HepG2 (cell line): ENCODE measurements around the gene TNP2. TPM values are rescaled to one million over a fixed set of nuclear protein-coding genes. Genes with fewer than 3 reads are reported as not detected.

Experiments used
- ATF6 ChIP-seq: sonication (generic); formaldehyde crosslinking; conservative IDR thresholded peaks from 2 replicates; pipeline ENCODE4 v1.4.0; 2020; ENCODE audit warnings: missing genetic modification reagents
- HDAC1 ChIP-seq: sonication (generic); formaldehyde crosslinking; IDR thresholded peaks from 2 replicates; pipeline ENCODE4 v1.5.1; 2020; ENCODE audit warnings: mild to moderate bottlenecking, missing genetic modification reagents
- IRF1 ChIP-seq: sonication (generic); formaldehyde crosslinking; IDR thresholded peaks from 2 replicates; pipeline ENCODE4 v1.4.0; 2020; ENCODE audit warnings: low read depth, mild to moderate bottlenecking, missing genetic modification reagents
- NAIF1 ChIP-seq: sonication (generic); formaldehyde crosslinking; IDR thresholded peaks from 2 replicates; pipeline ENCODE4 v1.5.0; 2020; ENCODE audit warnings: mild to moderate bottlenecking, missing genetic modification reagents, borderline replicate concordance
- NCOA1 ChIP-seq: sonication (generic); formaldehyde crosslinking; IDR thresholded peaks from 2 replicates; pipeline ENCODE4 v1.9.0; 2021; ENCODE audit warnings: missing genetic modification reagents
- NFKB2 ChIP-seq: sonication (generic); formaldehyde crosslinking; IDR thresholded peaks from 2 replicates; pipeline ENCODE4 v1.4.0; 2020; ENCODE audit warnings: missing genetic modification reagents, borderline replicate concordance
- PHB2 ChIP-seq: fragments of 450-650 bp; IDR thresholded peaks from 2 replicates; pipeline ENCODE4 v1.6.1; 2018; ENCODE audit not compliant: partially characterized antibody
- PHF21A ChIP-seq: sonication (generic); formaldehyde crosslinking; IDR thresholded peaks from 2 replicates; pipeline ENCODE4 v1.5.0; 2020; ENCODE audit warnings: mild to moderate bottlenecking, missing genetic modification reagents
- TERF1 ChIP-seq: sonication (generic); formaldehyde crosslinking; IDR thresholded peaks from 2 replicates; pipeline ENCODE4 v1.8.0; 2022; ENCODE audit warnings: mild to moderate bottlenecking, missing genetic modification reagents, moderate library complexity
- TFDP2 ChIP-seq: sonication (generic); formaldehyde crosslinking; IDR thresholded peaks from 2 replicates; pipeline ENCODE4 v1.4.0; 2020; ENCODE audit warnings: missing genetic modification reagents
- THAP9 ChIP-seq: sonication (generic); formaldehyde crosslinking; IDR thresholded peaks from 2 replicates; pipeline ENCODE4; 2020; ENCODE audit warnings: missing genetic modification reagents, mild to moderate bottlenecking, borderline replicate concordance
- ZFP91 ChIP-seq: sonication (generic); formaldehyde crosslinking; IDR thresholded peaks from 2 replicates; pipeline ENCODE4 v1.9.0; 2022; ENCODE audit warnings: missing genetic modification reagents, mild to moderate bottlenecking, borderline replicate concordance
- ZMYM3 ChIP-seq: sonication (generic); formaldehyde crosslinking; IDR thresholded peaks from 2 replicates; pipeline ENCODE4 v1.5.1; 2020; ENCODE audit warnings: mild to moderate bottlenecking, missing genetic modification reagents
- ZMYM4 ChIP-seq: sonication (generic); formaldehyde crosslinking; IDR thresholded peaks from 2 replicates; pipeline ENCODE4 v1.8.1; 2023; ENCODE audit warnings: mild to moderate bottlenecking, missing genetic modification reagents
- ZNF17 ChIP-seq: sonication (generic); formaldehyde crosslinking; IDR thresholded peaks from 2 replicates; pipeline ENCODE4 v1.5.0; 2020; ENCODE audit warnings: mild to moderate bottlenecking, missing genetic modification reagents
- ZNF230 ChIP-seq: sonication (generic); formaldehyde crosslinking; IDR thresholded peaks from 2 replicates; pipeline ENCODE4 v1.4.0; 2020; ENCODE audit warnings: mild to moderate bottlenecking, missing genetic modification reagents
- ZNF510 ChIP-seq: sonication (generic); formaldehyde crosslinking; IDR thresholded peaks from 2 replicates; pipeline ENCODE4 v1.4.0; 2020; ENCODE audit warnings: low read depth, mild to moderate bottlenecking, missing genetic modification reagents
- ZNF782 ChIP-seq: sonication (generic); formaldehyde crosslinking; IDR thresholded peaks from 2 replicates; pipeline ENCODE4 v1.4.0; 2020; ENCODE audit warnings: missing genetic modification reagents, mild to moderate bottlenecking, borderline replicate concordance
- polyA plus RNA-seq, 8 experiments: library from polyadenylated mRNA; depleted of rRNA in 3 of 8; stranded (reverse) in 7 of 8; unstranded in 1 of 8; fragments of >200 nt; fragmentation: Illumina TruSeq in 4 of 8; extraction: Trizol in 4 of 8; gene quantifications; 2 replicates each; pipeline versions ENCODE4 v1.2.1 to v1.2.3, GENCODE V29; 2011 to 2016; ENCODE audit warnings: low read depth in 4 of 8, missing spikeins in 1 of 8, mixed read lengths in 1 of 8; ENCODE audit not compliant: insufficient read depth in 1 of 8
- total RNA-seq, 5 experiments: library from RNA; depleted of rRNA; stranded (reverse); fragments of >200 nt; fragmentation: Illumina TruSeq; extraction: Trizol; gene quantifications; 2 replicates each; pipeline ENCODE4 v1.2.3, GENCODE V29; 2016; ENCODE audit warnings: low read depth in 1 of 5

The TNP2 gene
- total and polyA plus RNA-seq, 2 of the 13 experiments (the other 11 are each of a cell fraction or from before 2014, with no cell fraction given), result not detected

GRCh38 chr16:11253009-11253994 is 15.8 kb downstream of the TNP2 start (continued):
- no peak for TF ChIP-seq NFKB2 (CRISPR knock-in tag)
- no peak for TF ChIP-seq ZNF17 (CRISPR knock-in tag)
- TF ChIP-seq NCOA1 (CRISPR knock-in tag), result no peak
- TF ChIP-seq ZMYM4, result 0 out of 2 replicates have a peak, but pooled peaks have one; percentile 10
- TF ChIP-seq PHB2, result no peak
- no peak for TF ChIP-seq NAIF1
- no peak for TF ChIP-seq THAP9 (CRISPR knock-in tag)
- TF ChIP-seq ZFP91 (CRISPR knock-in tag), result peak; percentile 40; the same call in 1 of the 2 replicates
- TF ChIP-seq ZNF782, result no peak
- no peak for TF ChIP-seq TERF1 (CRISPR knock-in tag)
- TF ChIP-seq TFDP2 (CRISPR knock-in tag), result no peak
- TF ChIP-seq PHF21A (CRISPR knock-in tag), result no peak
- no peak for TF ChIP-seq IRF1 (CRISPR knock-in tag)
- no peak for TF ChIP-seq ZMYM3 (CRISPR knock-in tag)
- TF ChIP-seq ZNF510, result no peak
- TF ChIP-seq HDAC1, result no peak
- no peak for TF ChIP-seq ZNF230
- TF ChIP-seq ATF6 (CRISPR knock-in tag), result no peak
